OCI-M1 (cell line): ENCODE measurements around the gene FGF12.
A peak's percentile ranks its signal among the peaks of the same experiment; 100 is the strongest.

Experiments used
- DNase-seq: peaks from one replicate; lab custom pipeline; 2025; lab: John Stamatoyannopoulos, UW

The FGF12 gene

GRCh38 chr3:192684151-192684550, 43.2 kb downstream of the FGF12 start:
- DNase-seq: no peak

- peak; percentile 2 for DNase-seq
Measured at GRCh38 chr3:192675958-192676649, 51.2 kb downstream of the FGF12 start.

GRCh38 chr3:192655628-192656027, 71.7 kb downstream of the FGF12 start:
- DNase-seq: peak; percentile 7

- DNase-seq: no peak
Measured at GRCh38 chr3:192655040-192655439, 72.3 kb downstream of the FGF12 start.

- no peak for DNase-seq
Measured at GRCh38 chr3:192653862-192654261, 73.5 kb downstream of the FGF12 start.

- DNase-seq: no peak
Measured at GRCh38 chr3:192652727-192653126, 74.6 kb downstream of the FGF12 start.

- DNase-seq: no peak
Measured at GRCh38 chr3:192651836-192652512, 75.4 kb downstream of the FGF12 start.

- DNase-seq: no peak
Measured at GRCh38 chr3:192645437-192645836, 81.9 kb downstream of the FGF12 start.

- no peak for DNase-seq
Measured at GRCh38 chr3:192642651-192643050, 84.7 kb downstream of the FGF12 start.

- no peak for DNase-seq
Measured at GRCh38 chr3:192641919-192642318, 85.4 kb downstream of the FGF12 start.

- DNase-seq: no peak
Measured at GRCh38 chr3:192639987-192640386, 87.4 kb downstream of the FGF12 start.

- DNase-seq: no peak
Measured at GRCh38 chr3:192637803-192638202, 89.5 kb downstream of the FGF12 start.

- DNase-seq: no peak
Measured at GRCh38 chr3:192636517-192637444, 90.6 kb downstream of the FGF12 start.

- DNase-seq: no peak
Measured at GRCh38 chr3:192629429-192629828, 97.9 kb downstream of the FGF12 start.

- DNase-seq: no peak
Measured at GRCh38 chr3:192621909-192622308, 105.4 kb downstream of the FGF12 start.

- DNase-seq: no peak
Measured at GRCh38 chr3:192620275-192620674, 107.1 kb downstream of the FGF12 start.

GRCh38 chr3:192611411-192611810, 115.9 kb downstream of the FGF12 start:
- DNase-seq: no peak

GRCh38 chr3:192608726-192609600, 118.4 kb downstream of the FGF12 start:
- DNase-seq: no peak

- DNase-seq: no peak
Measured at GRCh38 chr3:192607798-192608197, 119.5 kb downstream of the FGF12 start.

- DNase-seq: no peak
Measured at GRCh38 chr3:192597913-192598312, 129.4 kb downstream of the FGF12 start.

GRCh38 chr3:192597506-192597905, 129.8 kb downstream of the FGF12 start:
- DNase-seq: peak; percentile 1

- DNase-seq: no peak
Measured at GRCh38 chr3:192578729-192579128, 148.6 kb downstream of the FGF12 start.
